T-helper 2 cell (primary cell): ENCODE data around the gene BARHL2.

Experiments
- DNase-seq, 5 experiments: peaks; one replicate each; pipeline versions ENCODE4 v3.0.0 to v3.0.0-alpha.2; 2012 to 2022

BARHL2 gene

DNA sequence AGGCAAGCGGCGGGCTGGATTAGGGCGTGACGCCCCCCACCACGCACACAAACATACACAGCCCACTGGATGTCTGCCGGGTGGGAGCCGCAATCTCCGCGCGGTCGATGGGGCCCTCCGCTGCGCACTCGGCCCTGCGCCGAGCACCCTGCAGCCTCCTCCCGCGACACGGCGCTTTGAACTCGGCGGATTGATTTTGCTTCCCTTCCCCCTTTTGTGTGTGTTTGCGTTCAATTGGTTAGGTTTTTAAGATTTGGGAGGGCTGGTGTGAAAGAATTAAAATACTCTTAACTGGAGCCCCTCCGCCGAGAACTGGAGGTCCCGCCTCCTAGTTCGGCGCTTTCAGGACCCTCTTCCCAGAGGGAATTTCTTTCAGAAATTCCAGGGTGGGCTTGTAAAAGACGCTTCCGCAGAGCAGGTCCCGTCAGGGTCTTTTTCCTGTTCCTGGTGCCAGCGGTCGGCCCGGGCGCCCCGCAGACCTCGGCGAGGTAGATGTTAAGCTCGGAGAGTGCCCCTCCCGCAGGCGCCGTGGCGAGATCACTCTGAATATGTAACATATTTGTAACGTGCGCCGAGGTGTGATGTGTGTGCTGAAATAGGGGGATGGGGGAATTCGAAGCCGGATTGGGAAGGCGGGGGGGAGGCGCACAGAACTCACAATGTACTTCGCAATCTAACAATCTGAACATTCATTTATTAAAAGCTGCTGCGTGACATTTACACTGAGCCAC lies 8.0 kb upstream of the BARHL2 start:
- DNase-seq, result no peak

- DNase-seq, result no peak
These were observed 7.3 kb upstream of the BARHL2 start for GRCh38 chr1:90724361-90724760.

GRCh38 chr1:90723590-90724108 lies 6.5 kb upstream of the BARHL2 start:
- no peak for DNase-seq

- DNase-seq, result no peak
These were observed 5.9 kb upstream of the BARHL2 start for GRCh38 chr1:90722874-90723589.

DNA sequence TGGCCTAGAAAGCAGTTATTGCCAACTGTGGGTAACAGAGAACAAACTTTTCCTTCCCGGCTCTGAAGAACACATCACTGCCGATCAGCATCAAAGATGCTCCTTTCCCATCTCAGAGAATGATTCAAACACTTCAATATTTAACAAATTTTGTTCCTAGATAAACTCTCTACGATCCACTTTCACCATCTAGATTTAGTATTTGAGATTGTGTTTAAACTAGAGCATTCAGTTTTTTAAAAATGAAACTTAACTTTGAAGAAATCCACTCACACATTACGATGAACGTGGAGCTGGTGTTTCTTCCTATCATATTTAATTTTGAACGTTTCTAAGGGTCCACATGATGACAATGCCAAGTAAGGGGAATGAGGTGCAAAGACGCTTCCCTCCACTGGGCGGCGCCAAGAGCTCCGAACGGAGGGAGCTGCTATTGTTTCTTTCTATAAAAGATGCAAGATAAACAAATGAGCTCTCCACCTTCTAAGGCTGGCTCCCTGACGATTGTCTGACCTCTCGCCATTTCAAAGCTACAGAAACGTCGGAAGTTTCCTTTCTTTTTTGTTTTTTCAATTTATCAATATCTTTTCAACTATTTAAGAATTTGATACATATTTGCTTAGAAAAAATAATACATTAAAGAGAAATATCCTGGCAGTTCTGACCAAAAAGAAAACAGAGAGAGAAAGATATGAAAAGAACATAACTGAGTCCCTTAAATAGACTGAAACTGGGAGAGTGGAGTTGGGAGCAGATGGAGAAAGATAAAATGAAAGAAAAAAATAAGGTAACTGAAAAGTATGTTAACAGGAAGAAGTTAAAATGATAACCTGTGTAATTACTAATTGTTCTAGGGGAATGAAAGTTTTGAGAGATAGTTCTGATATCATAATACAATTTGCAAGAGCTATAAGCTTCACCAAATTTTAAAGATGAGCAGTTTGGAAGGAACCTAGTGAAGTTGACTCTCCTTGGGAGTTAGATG lies 4.4 kb upstream of the BARHL2 start:
- DNase-seq, result peak in 4 of 5 experiments; percentile 30 to 64 (median 35)

DNA sequence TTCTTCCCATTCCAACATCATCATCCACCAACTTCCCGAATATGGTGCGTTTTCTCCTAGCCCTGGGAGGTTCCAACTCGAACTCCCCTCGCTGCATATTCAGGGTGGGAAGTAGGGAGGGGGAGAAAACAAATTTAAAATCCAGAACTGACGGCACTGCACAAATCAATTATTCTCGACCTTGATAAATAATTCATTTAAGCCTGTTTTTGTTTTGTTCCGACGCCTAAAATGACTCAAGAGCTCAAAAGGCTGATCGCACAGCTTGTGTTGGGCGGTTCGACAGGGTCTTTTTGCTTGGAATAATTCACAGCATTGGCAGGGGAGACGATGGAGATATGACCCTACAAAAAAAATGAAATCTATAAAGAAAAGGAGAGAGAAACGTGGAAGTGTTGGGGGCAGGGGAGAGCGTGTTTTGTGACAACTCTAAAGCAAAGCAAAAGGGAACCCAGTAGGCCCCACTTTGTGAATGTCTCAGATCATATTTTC lies 3.1 kb upstream of the BARHL2 start:
- DNase-seq, result no peak

DNA sequence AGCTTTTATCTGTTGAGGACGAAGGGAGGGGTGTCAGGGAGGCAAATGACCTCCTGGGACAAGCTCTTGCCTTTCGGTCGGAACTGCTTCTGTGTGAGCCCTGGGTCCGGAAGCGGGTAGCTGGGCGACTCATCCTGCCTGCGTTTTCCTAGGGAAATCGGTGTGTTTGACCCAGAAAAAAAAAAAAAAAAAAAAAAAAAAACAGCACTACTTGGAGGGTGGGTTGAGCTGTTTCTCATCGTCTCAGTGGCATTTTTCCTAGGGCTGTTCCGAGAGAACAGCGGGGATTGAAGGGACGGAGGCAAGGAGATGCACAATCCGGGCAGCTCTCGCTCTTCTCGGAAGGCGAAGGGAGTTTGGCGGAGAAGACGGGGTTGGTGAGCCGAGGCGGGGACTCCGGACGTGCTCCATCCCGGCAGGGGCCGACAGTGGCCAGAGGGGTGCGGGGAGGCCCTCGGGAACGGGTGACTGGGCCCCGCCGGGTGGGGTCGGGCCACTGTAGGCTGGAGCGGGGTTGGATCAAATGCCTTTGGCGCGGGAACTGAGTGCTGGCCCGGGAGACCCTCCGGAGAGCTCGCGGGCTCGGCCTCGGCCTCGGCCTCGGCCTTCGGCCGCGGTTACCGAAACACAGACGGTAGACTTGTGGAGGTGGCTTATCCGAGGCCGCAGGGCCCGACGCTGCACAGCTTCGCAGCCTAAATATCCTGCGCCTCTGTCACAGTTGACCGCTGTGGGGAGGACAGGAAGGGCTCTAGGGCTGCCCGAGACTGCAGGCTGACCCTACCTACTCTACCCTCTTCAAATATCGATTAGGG lies 2.4 kb upstream of the BARHL2 start:
- no peak for DNase-seq

DNA sequence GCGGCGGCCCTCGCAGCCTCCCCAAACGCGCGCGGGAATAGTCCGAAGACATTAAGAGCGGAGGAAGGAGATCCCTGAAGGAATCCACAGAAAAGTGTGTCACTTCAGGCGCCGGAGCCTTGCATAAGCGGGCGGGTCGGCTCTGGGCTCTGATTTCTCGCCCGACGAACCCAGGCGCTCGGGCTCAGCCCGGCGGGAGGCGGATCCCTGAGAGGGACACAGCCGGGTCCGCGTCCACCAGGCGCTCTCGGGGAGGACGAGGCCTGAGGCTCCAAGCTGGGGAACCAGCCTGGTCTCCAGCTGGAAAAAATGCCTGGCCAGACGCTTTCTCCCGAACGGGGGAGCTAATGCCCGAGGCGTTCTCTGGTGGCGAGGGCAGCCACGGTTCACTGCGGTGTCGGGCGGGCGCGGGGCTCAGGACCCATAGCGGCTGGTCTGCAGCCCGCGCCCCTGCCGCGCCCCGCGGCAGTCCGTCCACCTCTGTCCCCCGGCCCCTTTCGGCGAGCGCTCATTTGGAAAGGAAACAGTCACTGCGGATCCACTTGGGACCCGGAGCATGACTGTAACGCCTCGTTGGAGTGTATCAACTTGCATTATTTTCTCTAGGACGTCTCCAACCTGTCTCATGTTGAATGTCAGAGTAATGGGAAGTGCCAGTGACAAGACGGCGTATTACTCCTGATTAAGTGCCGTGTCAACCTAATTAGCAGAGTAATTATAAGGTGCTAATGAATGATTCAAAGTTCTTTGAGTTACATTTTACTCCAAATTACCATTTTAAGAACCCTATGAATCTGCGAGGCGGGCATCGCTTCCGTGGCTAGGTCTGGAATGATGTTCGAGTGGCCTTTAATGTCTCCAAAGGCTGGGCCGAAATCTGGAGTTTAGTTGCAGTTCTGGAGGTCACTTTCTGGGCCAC lies 1.6 kb upstream of the BARHL2 start:
- no peak for DNase-seq

- DNase-seq, result no peak
These were observed 736 bp upstream of the BARHL2 start for GRCh38 chr1:90717665-90718410.

DNA sequence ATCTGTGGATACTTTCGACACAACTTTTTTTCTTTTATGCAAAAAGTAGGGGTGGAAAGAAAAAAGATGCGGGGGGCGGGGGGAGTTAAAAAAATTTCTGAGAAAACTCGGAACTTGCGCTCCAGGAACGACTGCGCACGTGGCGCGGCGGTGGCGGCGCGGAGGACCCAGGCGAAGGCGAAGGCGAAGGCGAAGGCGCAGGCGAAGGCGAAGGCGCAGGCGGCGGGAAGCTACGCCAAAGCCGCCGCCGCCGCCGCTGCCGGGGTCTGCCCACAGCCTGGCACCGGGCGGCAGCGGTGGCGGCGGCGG lies 208 bp upstream of the BARHL2 start:
- no peak for DNase-seq

- DNase-seq, result no peak
These were observed 905 bp downstream of the BARHL2 start for GRCh38 chr1:90716243-90716551.

GRCh38 chr1:90715309-90715708 lies 1.8 kb downstream of the BARHL2 start:
- DNase-seq, result no peak

- no peak for DNase-seq
These were observed 2.6 kb downstream of the BARHL2 start for GRCh38 chr1:90714521-90714951.

GRCh38 chr1:90713741-90714509 lies 3.2 kb downstream of the BARHL2 start:
- no peak for DNase-seq

GRCh38 chr1:90712915-90713730 lies 4.0 kb downstream of the BARHL2 start:
- DNase-seq, result no peak

- DNase-seq, result no peak
These were observed 4.8 kb downstream of the BARHL2 start for GRCh38 chr1:90712153-90712856.

- DNase-seq, result no peak
These were observed 5.4 kb downstream of the BARHL2 start for GRCh38 chr1:90711696-90712095.
